ENCODE measurements around the gene TEDDM1. TPM values are rescaled to one million over a fixed set of nuclear protein-coding genes. Genes with fewer than 3 reads are reported as not detected.

Gene TEDDM1
- total and polyA plus RNA-seq, 2 of the 13 experiments (the other 11 are each of a cell fraction or from before 2014, with no cell fraction given), result not detected

- TF ChIP-seq, protein P1, sequence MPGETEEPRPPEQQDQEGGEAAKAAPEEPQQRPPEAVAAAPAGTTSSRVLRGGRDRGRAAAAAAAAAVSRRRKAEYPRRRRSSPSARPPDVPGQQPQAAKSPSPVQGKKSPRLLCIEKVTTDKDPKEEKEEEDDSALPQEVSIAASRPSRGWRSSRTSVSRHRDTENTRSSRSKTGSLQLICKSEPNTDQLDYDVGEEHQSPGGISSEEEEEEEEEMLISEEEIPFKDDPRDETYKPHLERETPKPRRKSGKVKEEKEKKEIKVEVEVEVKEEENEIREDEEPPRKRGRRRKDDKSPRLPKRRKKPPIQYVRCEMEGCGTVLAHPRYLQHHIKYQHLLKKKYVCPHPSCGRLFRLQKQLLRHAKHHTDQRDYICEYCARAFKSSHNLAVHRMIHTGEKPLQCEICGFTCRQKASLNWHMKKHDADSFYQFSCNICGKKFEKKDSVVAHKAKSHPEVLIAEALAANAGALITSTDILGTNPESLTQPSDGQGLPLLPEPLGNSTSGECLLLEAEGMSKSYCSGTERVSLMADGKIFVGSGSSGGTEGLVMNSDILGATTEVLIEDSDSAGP (CRISPR knock-in tag; IDR thresholded peaks at IDR 0.05; ENCODE audit: borderline replicate concordance), result peak; percentile 82; the same call in 1 of the 2 replicates
- no peak; the same call in 1 of the 2 replicates for TF ChIP-seq JDP2 (CRISPR knock-in tag; IDR thresholded peaks at IDR 0.05; ENCODE audit: borderline replicate concordance)
- no peak for TF ChIP-seq ZNF496 (CRISPR knock-in tag; IDR thresholded peaks at IDR 0.05; ENCODE audit: insufficient replicate concordance)
- no peak for TF ChIP-seq ZNF260 (CRISPR knock-in tag; IDR thresholded peaks at IDR 0.05; ENCODE audit: borderline replicate concordance, low read depth)
- TF ChIP-seq ZEB1 (IDR thresholded peaks at IDR 0.05; ENCODE audit: insufficient replicate concordance, low read depth), result no peak
- no peak for TF ChIP-seq FOXP4 (CRISPR knock-in tag; IDR thresholded peaks at IDR 0.05)
- TF ChIP-seq, protein P2, sequence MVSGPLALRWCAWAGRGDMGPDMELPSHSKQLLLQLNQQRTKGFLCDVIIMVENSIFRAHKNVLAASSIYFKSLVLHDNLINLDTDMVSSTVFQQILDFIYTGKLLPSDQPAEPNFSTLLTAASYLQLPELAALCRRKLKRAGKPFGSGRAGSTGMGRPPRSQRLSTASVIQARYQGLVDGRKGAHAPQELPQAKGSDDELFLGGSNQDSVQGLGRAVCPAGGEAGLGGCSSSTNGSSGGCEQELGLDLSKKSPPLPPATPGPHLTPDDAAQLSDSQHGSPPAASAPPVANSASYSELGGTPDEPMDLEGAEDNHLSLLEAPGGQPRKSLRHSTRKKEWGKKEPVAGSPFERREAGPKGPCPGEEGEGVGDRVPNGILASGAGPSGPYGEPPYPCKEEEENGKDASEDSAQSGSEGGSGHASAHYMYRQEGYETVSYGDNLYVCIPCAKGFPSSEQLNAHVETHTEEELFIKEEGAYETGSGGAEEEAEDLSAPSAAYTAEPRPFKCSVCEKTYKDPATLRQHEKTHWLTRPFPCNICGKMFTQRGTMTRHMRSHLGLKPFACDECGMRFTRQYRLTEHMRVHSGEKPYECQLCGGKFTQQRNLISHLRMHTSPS (CRISPR knock-in tag; IDR thresholded peaks at IDR 0.05; ENCODE audit: low read depth), result no peak; the same call in 1 of the 2 replicates
- TF ChIP-seq, protein P3, sequence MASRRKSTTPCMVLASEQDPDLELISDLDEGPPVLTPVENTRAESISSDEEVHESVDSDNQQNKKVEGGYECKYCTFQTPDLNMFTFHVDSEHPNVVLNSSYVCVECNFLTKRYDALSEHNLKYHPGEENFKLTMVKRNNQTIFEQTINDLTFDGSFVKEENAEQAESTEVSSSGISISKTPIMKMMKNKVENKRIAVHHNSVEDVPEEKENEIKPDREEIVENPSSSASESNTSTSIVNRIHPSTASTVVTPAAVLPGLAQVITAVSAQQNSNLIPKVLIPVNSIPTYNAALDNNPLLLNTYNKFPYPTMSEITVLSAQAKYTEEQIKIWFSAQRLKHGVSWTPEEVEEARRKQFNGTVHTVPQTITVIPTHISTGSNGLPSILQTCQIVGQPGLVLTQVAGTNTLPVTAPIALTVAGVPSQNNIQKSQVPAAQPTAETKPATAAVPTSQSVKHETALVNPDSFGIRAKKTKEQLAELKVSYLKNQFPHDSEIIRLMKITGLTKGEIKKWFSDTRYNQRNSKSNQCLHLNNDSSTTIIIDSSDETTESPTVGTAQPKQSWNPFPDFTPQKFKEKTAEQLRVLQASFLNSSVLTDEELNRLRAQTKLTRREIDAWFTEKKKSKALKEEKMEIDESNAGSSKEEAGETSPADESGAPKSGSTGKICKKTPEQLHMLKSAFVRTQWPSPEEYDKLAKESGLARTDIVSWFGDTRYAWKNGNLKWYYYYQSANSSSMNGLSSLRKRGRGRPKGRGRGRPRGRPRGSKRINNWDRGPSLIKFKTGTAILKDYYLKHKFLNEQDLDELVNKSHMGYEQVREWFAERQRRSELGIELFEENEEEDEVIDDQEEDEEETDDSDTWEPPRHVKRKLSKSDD (CRISPR knock-in tag; IDR thresholded peaks at IDR 0.05; ENCODE audit: low read depth), result 0 out of 2 replicates have a peak, but pooled peaks have one; percentile 31
- TF ChIP-seq TERF1 (CRISPR knock-in tag; IDR thresholded peaks at IDR 0.05), result no peak
- 0 out of 2 replicates have a peak, but pooled peaks have one; percentile 73 for TF ChIP-seq SMYD3 (CRISPR knock-in tag; IDR thresholded peaks at IDR 0.05)
- no peak for TF ChIP-seq ZNF674 (CRISPR knock-in tag; IDR thresholded peaks at IDR 0.05; ENCODE audit: low read depth)
- no peak for TF ChIP-seq ARNT (IDR thresholded peaks at IDR 0.05)
- no peak for TF ChIP-seq MZF1 (CRISPR knock-in tag; IDR thresholded peaks at IDR 0.05; ENCODE audit: borderline replicate concordance)
- TF ChIP-seq ZNF652 (CRISPR knock-in tag; IDR thresholded peaks at IDR 0.05; ENCODE audit: borderline replicate concordance, low read depth), result no peak
- no peak; the same call in 1 of the 2 replicates for TF ChIP-seq ETV5 (CRISPR knock-in tag; IDR thresholded peaks at IDR 0.05; ENCODE audit: borderline replicate concordance)
- TF ChIP-seq TBX2 (CRISPR knock-in tag; IDR thresholded peaks at IDR 0.05; ENCODE audit: borderline replicate concordance), result no peak; the same call in 1 of the 2 replicates
- no peak for TF ChIP-seq HMGA1 (CRISPR knock-in tag; conservative IDR thresholded peaks at IDR 0.05)
- TF ChIP-seq ZNF781 (CRISPR knock-in tag; IDR thresholded peaks at IDR 0.05; ENCODE audit: borderline replicate concordance, not compliant biosample characterization), result peak; percentile 24
Observed at GRCh38 chr1:182391362-182392049, 9.0 kb downstream of the TEDDM1 start, which contains the start of gene GLUL (continued).
